Retina (tissue), 1 donor: ENCODE results near the gene MRPS17.

Experiments
- DNase-seq: peaks from one replicate; pipeline ENCODE4 v3.0.0-alpha.2; 2016

The MRPS17 gene

GRCh38 chr7:55973747-55974250 is 22.1 kb downstream of the MRPS17 start:
- DNase-seq: no peak

GRCh38 chr7:55975988-55976633 is 24.4 kb downstream of the MRPS17 start:
- no peak for DNase-seq

- DNase-seq: no peak
These were observed 26.2 kb downstream of the MRPS17 start for GRCh38 chr7:55977831-55978230.

GRCh38 chr7:55980266-55980665 is 28.6 kb downstream of the MRPS17 start:
- no peak for DNase-seq

- no peak for DNase-seq
These were observed 31.9 kb downstream of the MRPS17 start for GRCh38 chr7:55983537-55983936.

- no peak for DNase-seq
These were observed 40.7 kb downstream of the MRPS17 start for GRCh38 chr7:55992346-55992745.

GRCh38 chr7:55996856-55997500 is 45.3 kb downstream of the MRPS17 start:
- no peak for DNase-seq

GRCh38 chr7:56003749-56004148 is 52.1 kb downstream of the MRPS17 start:
- no peak for DNase-seq
